GM12878 (cell line): ENCODE results near the gene SMPD3. TPM values are rescaled to one million over a fixed set of nuclear protein-coding genes. Genes with fewer than 3 reads are reported as not detected.

Experiments
- ATAC-seq: fragments of 200-7000 bp; cut with Tn5 transposase; 3 replicates; pipeline ENCODE4 v1.9.1; 2020; ENCODE audit warnings: mild to moderate bottlenecking, moderate library complexity
- BruUV-seq: library from RNA; stranded (reverse); fragments of 400-500 nt; replicated peaks from 2 replicates; lab custom pipeline; 2021; lab: Mats Ljungman, UMichigan
- CTCF ChIA-PET: fragments of 300-600 bp; sonication (Branson Sonifier 250); formaldehyde crosslinking; extraction: SDS; loops from one replicate; lab custom pipeline; 2021; ENCODE audit warnings: inconsistent platforms; lab: Yijun Ruan, JAX
- POLR2A ChIA-PET: fragments of 350-600 bp; formaldehyde crosslinking; extraction: SDS; loops from one replicate; lab custom pipeline; 2021; ENCODE audit warnings: inconsistent platforms; lab: Charles Lee
- RAD21 ChIA-PET: fragments of 300-600 bp; sonication (Branson Sonifier 250); formaldehyde crosslinking; loops from one replicate; lab custom pipeline; 2023; ENCODE audit warnings: antibody characterized with exemption; ENCODE audit not compliant: unreplicated experiment; lab: Charles Lee
- SMC1A ChIA-PET: fragments of 300-600 bp; sonication (Branson Sonifier 250); formaldehyde crosslinking; loops from one replicate; lab custom pipeline; 2023; ENCODE audit not compliant: unreplicated experiment, uncharacterized antibody; lab: Charles Lee
- DNase-seq: peaks from one replicate; pipeline ENCODE4 v3.0.0-alpha.2; 2011; ENCODE audit warnings: low read depth, low spot score
- FAIRE-seq: peaks from 3 replicates; lab custom pipeline; 2011; peaks lifted over from hg19 to GRCh38; lab: Jason Lieb, UNC
- H2AFZ ChIP-seq: 2 replicates; pipeline ENCODE4 v1.6.0; 2011; ENCODE audit warnings: low read depth, low read length, control low read depth; ENCODE audit not compliant: control insufficient read depth
- H3K27ac ChIP-seq: 2 replicates; pipeline ENCODE4 v1.5.1; 2011; ENCODE audit warnings: control low read depth; ENCODE audit not compliant: control insufficient read depth, insufficient read depth
- H3K27me3 ChIP-seq, 2 experiments: replicated peaks in 1 of 2; 2 replicates each; pipeline versions ENCODE4 v1.6.0 to v1.6.1; 2011; ENCODE audit warnings: low read length in 1 of 2; ENCODE audit not compliant: control insufficient read depth in 2 of 2, insufficient read depth in 2 of 2
- H3K36me3 ChIP-seq, 2 experiments: 2 replicates each; pipeline ENCODE4 v1.5.1; 2011; ENCODE audit warnings: low read length in 1 of 2; ENCODE audit not compliant: control insufficient read depth in 2 of 2, insufficient read depth in 2 of 2
- H3K4me1 ChIP-seq: 2 replicates; pipeline ENCODE4 v1.6.1; 2011; ENCODE audit warnings: mild to moderate bottlenecking, low read length, moderate library complexity, mixed read lengths; ENCODE audit not compliant: control insufficient read depth, insufficient read depth
- H3K4me2 ChIP-seq: 2 replicates; pipeline ENCODE4 v1.6.0; 2011; ENCODE audit warnings: control low read depth; ENCODE audit not compliant: control insufficient read depth, insufficient read depth
- H3K4me3 ChIP-seq: fragments of 200-600 bp; sonication (generic); 2 replicates; pipeline ENCODE4 v1.5.1; 2016
- H3K79me2 ChIP-seq: 2 replicates; pipeline ENCODE4 v1.6.0; 2011; ENCODE audit warnings: low read length; ENCODE audit not compliant: control insufficient read depth, insufficient read depth
- H3K9ac ChIP-seq: 2 replicates; pipeline ENCODE4 v1.8.0; 2011; ENCODE audit warnings: low read length, control low read depth, mixed read lengths; ENCODE audit not compliant: control insufficient read depth, insufficient read depth
- H3K9me3 ChIP-seq: replicated peaks from 3 replicates; pipeline ENCODE4 v1.5.1; 2011; ENCODE audit warnings: mild to moderate bottlenecking, low read length; ENCODE audit not compliant: control insufficient read depth, insufficient read depth
- H4K20me1 ChIP-seq: 2 replicates; pipeline ENCODE4 v1.6.0; 2011; ENCODE audit not compliant: control insufficient read depth, insufficient read depth
- ATF7 ChIP-seq: fragments of 450-650 bp; IDR thresholded peaks from 2 replicates; pipeline ENCODE4 v1.6.1; 2016; ENCODE audit warnings: low read depth, mild to moderate bottlenecking
- CEBPB ChIP-seq, 2 experiments: fragments of 150-350 bp in 1 of 2; IDR thresholded peaks; 2 replicates each; pipeline ENCODE4 v1.6.1; 2012 to 2014; ENCODE audit warnings: low read depth in 2 of 2, low read length in 2 of 2, borderline replicate concordance in 1 of 2, inconsistent platforms in 1 of 2
- CHD1 ChIP-seq: IDR thresholded peaks from 2 replicates; pipeline ENCODE4 v1.6.1; 2012; ENCODE audit warnings: low read depth, low read length, improper control_type of control experiment
- FOS ChIP-seq: IDR thresholded peaks from 3 replicates; pipeline ENCODE4 v1.6.1; 2011; ENCODE audit warnings: borderline replicate concordance; ENCODE audit not compliant: insufficient read length; ENCODE audit errors: extremely low read depth
- IRF4 ChIP-seq: IDR thresholded peaks from 2 replicates; pipeline ENCODE4 v1.6.1; 2011; ENCODE audit warnings: low read depth, low read length
- IRF5 ChIP-seq: fragments of 450-650 bp; IDR thresholded peaks from 2 replicates; pipeline ENCODE4 v1.6.1; 2017; ENCODE audit warnings: borderline replicate concordance
- MXI1 ChIP-seq: fragments of 150-350 bp; IDR thresholded peaks from 2 replicates; pipeline ENCODE4 v1.6.1; 2011; ENCODE audit warnings: low read depth, mild to moderate bottlenecking, inconsistent platforms, low read length, improper control_type of control experiment
- NBN ChIP-seq: fragments of 450-650 bp; IDR thresholded peaks from 2 replicates; pipeline ENCODE4 v1.6.1; 2016
- NR2F1 ChIP-seq: fragments of 450-650 bp; conservative IDR thresholded peaks from 2 replicates; pipeline ENCODE4 v1.6.1; 2017; ENCODE audit warnings: mild to moderate bottlenecking
- RAD51 ChIP-seq: fragments of 450-650 bp; IDR thresholded peaks from 2 replicates; pipeline ENCODE4 v1.6.1; 2016; ENCODE audit warnings: moderate library complexity, mild to moderate bottlenecking, inconsistent platforms
- WGBS: methylation state at CpG from one replicate; pipeline ENCODE4 v1.1.6; 2016; ENCODE audit warnings: low lambda C conversion rate; ENCODE audit not compliant: insufficient replicate concordance, insufficient coverage; ENCODE audit errors: missing lambda C conversion rate; 5-methylcytosine and 5-hydroxymethylcytosine counted together
- in situ Hi-C: fragments of 300-500 bp; cut with MboI; formaldehyde crosslinking; loops from 9 replicates; pipeline ENCODE4 v1.14.3; 2018; ENCODE audit warnings: mixed read lengths
- intact Hi-C: fragments of 100-400 bp; cut with micrococcal nuclease; formaldehyde crosslinking; loops from one replicate; pipeline ENCODE4 v1.14.2; 2022; ENCODE audit not compliant: unreplicated experiment
- polyA plus RNA-seq, 11 experiments: library from polyadenylated mRNA; depleted of rRNA in 4 of 11; unstranded in 6 of 11; stranded (reverse) in 5 of 11; fragments of >200 nt; fragmentation: Nextera tagmentation in 4 of 11; fragmentation: Illumina TruSeq in 1 of 11; extraction: Ambion mirVana in 4 of 11; extraction: Trizol in 1 of 11; gene quantifications; 1 replicate in 1 of 11; 2 replicates in 10 of 11; pipeline versions ENCODE4 v1.2.1 to v1.2.3, GENCODE V29; 2011 to 2016; ENCODE audit warnings: inconsistent platforms in 2 of 11, missing spikeins in 2 of 11, low read depth in 1 of 11
- total RNA-seq, 4 experiments: library from RNA; depleted of rRNA in 3 of 4; stranded (reverse); fragments of >200 nt in 3 of 4; fragmentation: Illumina TruSeq in 1 of 4; extraction: Trizol in 1 of 4; gene quantifications; 2 replicates each; pipeline versions ENCODE4 v1.2.1 to v1.2.3, GENCODE V29; 2013 to 2021

Gene SMPD3
- total and polyA plus RNA-seq, 10 of the 15 experiments (the other 5 are each of a cell fraction or from before 2014, with no cell fraction given) = 0.04 to 2.0 (median 1.2) TPM

- FAIRE-seq (no peak), ATAC-seq (no peak), DNase-seq (no peak)
- Histone ChIP-seq H3K27ac (no peak overlapping the region), H2AFZ (no peak overlapping the region), H3K36me3 (no peaks in the 10 kb centered on the region), H3K79me2 (no peaks in the 10 kb centered on the region), H3K9ac (no peak overlapping the region), H3K4me2 (no peak overlapping the region), H3K9me3 (no peaks in the 10 kb centered on the region), H3K27me3 (no peaks in the 10 kb centered on the region), H4K20me1 (no peaks in the 10 kb centered on the region), H3K4me1 (no peaks in the 10 kb centered on the region), H3K4me3 (no peak overlapping the region)
- intact Hi-C loops = no loop called here
- ChIA-PET POLR2A (no interaction called here), RAD21 (interaction anchor here (1.0 to 1.5 kb wide), 2 partner anchors 9 to 14 kb away, joined by 3 read pairs; no protein-coding TSS in a partner anchor), CTCF (interaction anchor here (1.1 to 1.8 kb wide), 2 partner anchors 10 to 16 kb away, joined by 3 to 8 read pairs; no protein-coding TSS in a partner anchor), SMC1A (interaction anchor here (1.7 to 2.1 kb wide), 2 partner anchors 11 to 16 kb away, joined by 4 to 9 read pairs; no protein-coding TSS in a partner anchor)
- in situ Hi-C loops = no loop called here
- no peak for TF ChIP-seq FOS
- no peak for TF ChIP-seq RAD51
- no peak for TF ChIP-seq IRF4
- TF ChIP-seq NBN = no peak
- TF ChIP-seq ATF7 = no peak
- TF ChIP-seq CEBPB (IDR thresholded peaks at IDR 0.05; ENCODE audit: borderline replicate concordance in 1 of 2, low read depth in 2 of 2, low read length in 2 of 2) = no peak
- no peak for TF ChIP-seq IRF5
- no peak for TF ChIP-seq MXI1
- no peak for TF ChIP-seq CHD1
- TF ChIP-seq NR2F1 = no peak
- BruUV-seq = no TSS peak
- 34% methylated on average over 5 of the region's 5 CpGs for WGBS
Measured at GRCh38 chr16:68454920-68455435, 6.7 kb upstream of the SMPD3 start.
